GM21528 (cell line): Measurements from ENCODE around the gene CXCL12.

ENCODE experiments used
- ATAC-seq: cut with Tn5 transposase; IDR thresholded peaks from one replicate; pipeline ENCODE4 v1.9.1; 2021; ENCODE audit warnings: mild to moderate bottlenecking, moderate library complexity; ENCODE audit not compliant: unreplicated experiment, low FRiP score

Gene CXCL12

DNA sequence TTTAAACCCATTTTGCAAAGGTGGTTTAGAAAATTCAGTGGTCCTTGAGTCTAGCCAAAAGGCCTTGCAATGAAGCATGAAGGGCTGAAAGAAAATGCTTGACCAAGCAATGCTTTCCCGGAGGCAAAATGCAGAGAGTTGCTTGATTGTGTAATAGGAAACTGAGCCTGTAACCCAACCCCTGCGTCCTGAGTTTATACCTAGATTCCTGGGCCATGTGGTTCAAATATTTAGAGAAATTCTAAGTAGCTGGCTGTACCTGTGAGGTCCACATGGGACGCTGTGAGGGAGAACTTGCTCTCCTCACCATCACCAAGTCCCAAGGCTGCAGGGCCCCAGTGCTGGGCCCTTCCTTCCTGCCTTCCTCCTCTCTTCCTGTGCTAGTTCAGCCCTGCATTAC lies 45.7 kb downstream of the CXCL12 start:
- no peak for ATAC-seq

- no peak for ATAC-seq
Observed at GRCh38 chr10:44337081-44337480, 47.8 kb downstream of the CXCL12 start.

DNA sequence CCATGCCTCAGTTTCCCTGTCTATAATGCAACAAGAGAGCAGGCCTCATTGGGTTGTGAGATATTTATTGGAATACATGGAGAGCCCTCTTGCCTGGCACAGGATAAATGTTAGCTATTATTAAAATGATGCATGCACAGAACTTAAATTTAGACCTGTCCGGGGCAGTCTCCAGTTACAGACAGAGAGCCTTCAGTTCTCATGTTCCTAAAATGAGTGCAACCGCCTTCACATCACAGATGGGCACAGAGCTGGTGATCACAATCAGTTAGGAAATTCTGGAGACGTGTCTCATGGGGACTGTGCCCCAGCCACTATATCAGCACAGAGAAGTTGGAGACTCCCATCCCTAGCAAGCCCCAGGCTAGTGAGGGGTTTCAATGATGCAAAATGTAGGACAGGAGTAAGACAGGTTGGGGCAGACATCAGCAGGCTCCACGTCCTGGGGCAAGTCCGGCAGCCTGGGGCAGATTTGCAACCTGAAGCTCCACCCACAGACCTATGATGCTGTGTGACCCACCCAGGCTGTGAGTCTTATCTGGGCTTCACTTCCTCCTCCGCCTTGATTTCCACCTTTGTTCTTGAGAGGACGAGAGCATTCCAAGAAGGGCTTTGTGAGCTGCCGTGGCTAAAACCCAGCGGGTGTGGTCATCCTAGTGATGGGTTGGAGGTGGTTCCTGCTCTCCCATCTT lies 49.4 kb downstream of the CXCL12 start:
- ATAC-seq = no peak

- ATAC-seq = no peak
Observed at GRCh38 chr10:44334621-44335184, 50.2 kb downstream of the CXCL12 start.

DNA sequence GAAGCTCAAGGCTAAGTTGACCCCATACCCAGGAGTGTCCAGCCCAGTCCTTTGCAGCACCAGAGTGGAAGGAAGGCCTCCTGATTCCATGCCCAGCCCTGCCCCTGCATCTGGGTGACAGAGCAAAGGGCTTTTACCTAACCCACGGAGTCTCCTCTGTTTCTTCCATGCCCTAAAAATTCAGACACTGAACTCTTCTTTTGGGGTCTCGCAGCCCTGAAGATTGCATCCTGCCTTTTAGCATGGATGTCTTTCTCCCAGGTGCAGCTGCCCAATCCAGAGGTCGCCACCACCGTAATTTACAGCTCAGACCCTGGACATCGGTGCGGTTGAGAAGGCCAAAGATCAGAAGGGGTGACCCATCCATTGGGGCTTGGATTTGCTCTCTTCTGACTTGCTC lies 50.8 kb downstream of the CXCL12 start:
- no peak for ATAC-seq

- no peak for ATAC-seq
Observed at GRCh38 chr10:44333511-44333910, 51.4 kb downstream of the CXCL12 start.

DNA sequence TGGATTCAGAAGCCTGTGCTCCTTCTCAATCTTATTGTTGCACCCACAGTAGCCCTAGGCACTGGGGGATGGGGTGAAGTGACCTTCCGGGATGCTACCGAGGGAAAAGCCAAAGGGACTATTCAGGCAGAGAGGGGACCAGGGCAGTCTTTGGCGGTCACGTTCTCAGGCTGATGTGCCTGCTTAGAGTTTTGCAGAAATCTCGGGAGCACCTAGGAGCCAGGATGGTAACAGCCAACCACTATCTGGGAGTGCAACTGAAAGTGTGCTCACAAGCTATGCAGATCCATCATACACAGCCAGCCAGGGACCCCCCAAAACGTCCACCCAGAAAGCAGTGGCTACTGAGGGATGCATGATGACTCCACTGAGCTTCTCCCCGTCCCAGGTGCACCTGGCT lies 52.4 kb downstream of the CXCL12 start:
- ATAC-seq = no peak

- no peak for ATAC-seq
Observed at GRCh38 chr10:44330431-44330830, 54.5 kb downstream of the CXCL12 start.

DNA sequence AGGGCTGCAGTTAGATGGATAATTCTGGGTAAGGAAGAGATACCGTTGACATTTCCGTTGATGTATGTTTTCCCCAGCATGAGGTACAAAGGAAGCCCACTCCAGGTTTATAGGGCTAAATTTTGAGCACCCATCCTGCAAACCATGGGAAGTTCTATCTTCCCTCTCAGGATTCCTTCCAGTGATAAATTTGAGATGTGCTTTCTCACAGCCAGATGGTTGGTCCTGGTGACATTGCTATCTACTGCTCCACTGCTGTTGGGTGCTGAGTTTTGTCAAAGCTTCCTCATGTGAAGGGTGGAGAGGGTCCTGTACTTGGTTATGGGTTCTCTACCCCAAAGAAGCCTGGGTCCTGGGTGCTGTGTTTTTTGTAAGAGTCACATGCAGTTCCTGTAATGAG lies 57.4 kb downstream of the CXCL12 start:
- ATAC-seq = no peak
